Cortex of kidney (tissue), 1 donor: ENCODE data around the gene PLEKHG5.

Experiments
- DNase-seq: peaks from one replicate; lab custom pipeline; 2025; lab: John Stamatoyannopoulos, UW

Gene PLEKHG5

GRCh38 chr1:6509220-6509918 lies 17.9 kb upstream of the PLEKHG5 start:
- no peak for DNase-seq

- DNase-seq = no peak
Observed at GRCh38 chr1:6508816-6509189, 17.3 kb upstream of the PLEKHG5 start.

- no peak for DNase-seq
Observed at GRCh38 chr1:6508154-6508815, 16.8 kb upstream of the PLEKHG5 start.

GRCh38 chr1:6507461-6507911 lies 16.0 kb upstream of the PLEKHG5 start:
- DNase-seq = no peak

GRCh38 chr1:6507037-6507428 lies 15.6 kb upstream of the PLEKHG5 start:
- no peak for DNase-seq

- DNase-seq = no peak
Observed at GRCh38 chr1:6506210-6507036, 15.0 kb upstream of the PLEKHG5 start.

GRCh38 chr1:6505367-6506209 lies 14.1 kb upstream of the PLEKHG5 start:
- DNase-seq = no peak

GRCh38 chr1:6504887-6505286 lies 13.4 kb upstream of the PLEKHG5 start:
- DNase-seq = no peak

GRCh38 chr1:6503884-6504602 lies 12.6 kb upstream of the PLEKHG5 start:
- DNase-seq = no peak

- no peak for DNase-seq
Observed at GRCh38 chr1:6502000-6502891, 10.8 kb upstream of the PLEKHG5 start.

GRCh38 chr1:6501279-6501813 lies 9.9 kb upstream of the PLEKHG5 start:
- no peak for DNase-seq

GRCh38 chr1:6500544-6501278 lies 9.2 kb upstream of the PLEKHG5 start:
- DNase-seq = no peak

GRCh38 chr1:6499296-6499695 lies 7.8 kb upstream of the PLEKHG5 start:
- DNase-seq = no peak

- DNase-seq = no peak
Observed at GRCh38 chr1:6498576-6499111, 7.2 kb upstream of the PLEKHG5 start.

GRCh38 chr1:6497867-6498575 lies 6.6 kb upstream of the PLEKHG5 start:
- DNase-seq = no peak

- no peak for DNase-seq
Observed at GRCh38 chr1:6497215-6497866, 5.9 kb upstream of the PLEKHG5 start.

- DNase-seq = no peak
Observed at GRCh38 chr1:6496890-6497214, 5.4 kb upstream of the PLEKHG5 start.

- DNase-seq = no peak
Observed at GRCh38 chr1:6496365-6496721, 4.9 kb upstream of the PLEKHG5 start.
